Activated CD4-positive, alpha-beta T cell treated with anti-CD3 and anti-CD28 coated beads, Interleukin-2, amount 50 U/mL, for 1 hour (primary cell): ENCODE results near the gene RBMS3.
"Not testable (repeated sequence)": the region's sequence is repeated elsewhere in the genome, so short reads cannot be mapped to it uniquely, and the experiment has no call there.

Experiments
- DNase-seq: peaks from one replicate; pipeline ENCODE4 v3.0.0-alpha.2; 2020

RBMS3 gene

DNA sequence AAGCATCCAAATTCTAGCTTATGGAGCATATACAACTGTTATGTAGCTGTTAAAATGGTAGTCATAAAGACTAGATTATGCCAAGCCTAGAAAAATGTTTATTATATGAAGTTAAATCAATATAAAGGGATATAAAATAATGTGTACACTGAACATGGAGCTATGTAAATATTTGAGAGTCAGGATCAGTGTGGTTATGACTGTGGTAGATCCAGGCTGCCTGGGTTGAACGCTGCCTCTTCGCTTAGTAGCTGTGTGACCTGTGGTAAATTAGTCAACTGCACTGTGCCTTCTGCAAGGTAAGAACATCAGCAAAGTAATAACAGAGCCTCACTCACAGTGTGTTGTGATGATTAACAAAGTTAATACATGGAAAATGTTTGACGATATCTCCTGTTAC is 212.2 kb downstream of the RBMS3 start:
- no peak for DNase-seq

DNA sequence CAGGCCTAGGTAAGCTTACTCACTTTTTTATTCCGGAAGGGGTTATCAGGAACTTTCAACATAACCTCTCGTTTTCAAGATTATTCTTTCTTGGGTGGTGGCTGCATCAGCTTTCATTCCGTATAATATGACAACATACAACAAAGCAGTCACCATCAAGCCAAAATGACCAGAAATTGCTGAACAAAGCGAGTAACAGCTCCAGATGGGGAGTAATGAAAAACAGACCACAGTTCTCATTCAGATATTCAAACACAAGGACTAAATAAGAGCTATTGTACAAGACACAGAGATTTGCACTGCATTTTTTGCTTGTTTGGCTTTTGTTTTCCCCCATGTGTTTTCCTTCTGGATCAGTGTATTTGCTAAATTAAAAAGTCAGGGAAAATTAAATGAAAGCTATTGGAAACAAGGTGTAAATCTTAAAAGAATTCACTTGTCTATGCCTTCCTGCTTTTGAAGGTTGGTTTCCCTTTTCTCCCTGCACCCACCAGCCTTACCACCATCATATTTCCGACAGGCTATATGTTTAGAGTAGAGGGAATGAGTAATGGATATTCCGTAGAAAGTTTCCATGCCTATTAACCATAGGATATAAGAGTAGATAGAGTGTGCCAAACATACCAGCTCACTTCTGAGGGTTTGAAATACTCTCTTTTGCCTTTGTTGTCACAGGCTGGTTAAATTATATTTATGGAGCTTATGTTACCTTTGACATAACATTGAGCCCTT is 213.6 kb downstream of the RBMS3 start:
- DNase-seq: no peak

DNA sequence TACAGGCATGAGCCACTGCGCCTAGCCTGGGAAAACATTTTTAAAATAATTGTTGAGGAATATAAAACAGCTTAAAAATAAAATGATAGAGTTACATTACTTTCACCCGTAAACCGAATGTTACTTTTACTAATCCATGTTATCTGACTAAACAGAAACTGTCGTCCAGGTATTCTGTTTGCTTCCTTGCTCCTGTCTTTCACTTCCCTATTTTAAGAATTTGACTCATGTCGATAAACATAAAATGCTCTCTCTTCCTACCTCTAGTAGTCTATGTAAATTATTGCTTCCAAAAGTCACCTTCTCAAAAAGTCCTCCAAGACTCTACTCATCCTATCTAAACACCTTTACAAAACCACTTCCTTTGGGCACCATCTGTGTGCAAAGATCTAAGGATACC is 216.4 kb downstream of the RBMS3 start:
- no peak for DNase-seq

DNA sequence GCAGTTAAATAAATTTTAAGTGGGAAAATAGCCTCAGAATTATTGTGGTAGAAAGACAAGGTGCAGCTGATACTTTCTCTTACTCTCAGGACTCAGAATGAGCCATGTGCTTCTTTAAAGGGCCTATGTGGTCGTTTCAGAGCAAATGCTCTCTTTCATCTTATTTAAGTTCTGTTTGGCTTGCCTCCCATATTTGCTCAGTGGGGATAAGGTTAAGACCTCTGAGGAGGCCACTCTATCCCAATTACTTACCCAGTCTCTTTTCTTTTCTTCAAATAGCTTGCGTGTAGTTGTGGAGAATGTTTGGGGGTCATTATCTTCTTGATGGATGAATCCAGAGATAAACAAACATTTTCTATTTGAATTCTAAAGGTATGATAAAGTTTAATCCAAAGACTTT is 221.9 kb downstream of the RBMS3 start:
- no peak for DNase-seq

DNA sequence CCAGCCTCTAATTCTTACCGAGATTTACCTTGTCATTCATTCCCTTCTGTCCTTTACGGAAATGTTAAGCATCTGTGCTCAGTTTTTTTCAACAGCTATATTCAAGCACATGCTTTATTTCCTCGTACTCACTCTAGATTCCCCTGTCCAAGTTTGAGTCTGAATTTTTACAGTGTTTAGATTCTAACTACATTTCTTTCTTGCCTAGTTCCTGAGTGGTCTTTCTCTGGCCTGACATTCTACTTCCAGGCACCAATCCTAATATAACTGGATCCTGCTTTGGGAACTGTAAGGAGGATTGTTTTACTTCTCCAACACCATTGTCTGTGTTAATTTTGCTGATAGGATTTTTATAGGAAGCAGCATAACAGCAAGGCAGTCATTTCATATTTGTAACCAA is 222.4 kb downstream of the RBMS3 start:
- DNase-seq: no peak

DNA sequence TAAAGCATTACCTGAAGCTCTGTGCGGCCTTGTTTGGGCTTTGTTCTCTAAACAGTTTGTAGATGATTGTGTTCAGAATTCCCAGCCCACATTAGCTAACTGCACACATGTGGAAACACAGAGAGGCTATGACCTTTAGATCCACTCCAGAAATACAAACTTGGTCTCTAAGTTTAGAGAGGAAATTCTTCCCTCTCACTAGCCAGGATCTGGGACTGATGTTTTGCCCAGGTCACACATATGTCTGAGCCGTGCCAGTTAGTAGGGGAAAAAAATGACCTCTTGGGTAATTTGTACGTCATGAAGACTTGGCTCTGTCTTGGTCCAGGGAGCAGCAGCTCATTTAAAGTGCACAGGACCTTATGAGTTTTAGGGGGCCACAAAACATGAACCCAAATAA is 223.1 kb downstream of the RBMS3 start:
- DNase-seq: no peak

DNA sequence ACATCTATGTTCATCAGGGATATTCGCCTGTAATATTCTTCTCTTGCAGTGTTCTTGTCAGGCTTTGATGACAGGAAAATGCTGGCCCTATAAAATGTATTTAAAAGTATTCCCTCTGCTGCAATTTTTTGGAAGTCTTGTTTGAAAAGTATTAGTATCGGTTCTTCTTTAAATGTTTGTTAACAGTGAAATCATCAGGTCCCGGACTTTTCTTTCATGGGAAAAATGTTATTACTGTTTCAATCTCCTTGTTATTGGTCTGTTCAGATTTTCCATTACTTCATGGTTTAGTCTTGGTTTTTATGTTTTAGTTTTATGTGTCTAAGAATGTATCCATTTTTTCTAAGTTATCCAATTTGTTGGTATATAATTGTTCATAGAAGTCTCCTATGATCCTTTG is 225.6 kb downstream of the RBMS3 start:
- no peak for DNase-seq

DNA sequence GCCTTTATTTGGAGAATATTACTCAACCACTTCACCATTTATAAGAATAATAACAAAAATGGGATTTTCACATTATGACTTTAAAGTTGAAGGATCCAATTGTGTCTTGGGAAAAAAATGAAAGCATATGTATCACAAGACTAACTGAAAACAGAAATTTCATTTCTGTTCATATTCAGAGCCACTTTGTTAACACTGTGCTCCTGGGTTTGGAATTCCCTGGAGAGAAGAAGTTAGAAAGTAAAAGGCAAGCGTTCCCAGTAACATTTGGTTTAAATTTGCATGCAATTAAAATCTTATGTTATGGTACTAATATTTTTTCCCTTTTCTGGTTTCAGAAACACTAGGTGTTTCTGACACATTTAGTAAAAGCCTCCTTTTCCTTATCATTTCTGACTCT is 230.8 kb downstream of the RBMS3 start:
- no peak for DNase-seq

DNA sequence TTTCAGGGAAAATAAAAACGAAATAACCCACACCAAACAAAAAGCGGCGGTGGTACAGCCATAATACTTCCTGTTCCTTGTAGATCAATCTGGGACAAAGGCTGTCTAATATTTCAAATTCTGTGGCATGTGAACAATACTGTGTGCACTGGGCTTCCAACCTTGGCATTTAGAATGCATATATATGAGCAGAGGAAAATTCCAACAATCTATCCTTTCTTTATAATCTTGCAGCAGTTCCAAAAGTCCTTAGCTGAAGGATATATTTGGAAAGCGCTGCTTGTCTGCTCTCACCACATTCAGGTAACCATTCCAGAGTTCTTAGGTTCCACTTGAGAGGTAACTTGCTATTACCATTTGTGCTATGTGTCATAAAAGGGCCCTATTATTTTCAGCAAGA is 231.8 kb downstream of the RBMS3 start:
- no peak for DNase-seq

DNA sequence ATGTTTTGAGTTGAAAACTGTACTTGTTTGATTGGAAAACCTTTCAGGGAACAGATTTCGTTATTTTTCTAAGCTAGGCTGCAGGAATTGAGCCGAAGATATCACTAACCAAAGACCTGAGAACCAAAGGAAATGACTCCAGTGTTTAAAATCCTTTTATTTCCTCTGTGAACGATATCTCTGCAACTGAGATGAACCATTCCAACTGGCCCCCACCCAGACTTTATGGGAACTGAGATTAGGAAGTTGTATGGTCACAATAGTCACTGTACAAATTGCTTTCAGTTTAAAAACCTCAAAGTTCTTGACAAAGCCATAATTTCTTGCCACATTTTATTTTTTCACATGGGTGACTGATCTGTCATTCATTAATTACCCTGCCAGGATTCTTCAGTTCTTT is 232.4 kb downstream of the RBMS3 start:
- no peak for DNase-seq

DNA sequence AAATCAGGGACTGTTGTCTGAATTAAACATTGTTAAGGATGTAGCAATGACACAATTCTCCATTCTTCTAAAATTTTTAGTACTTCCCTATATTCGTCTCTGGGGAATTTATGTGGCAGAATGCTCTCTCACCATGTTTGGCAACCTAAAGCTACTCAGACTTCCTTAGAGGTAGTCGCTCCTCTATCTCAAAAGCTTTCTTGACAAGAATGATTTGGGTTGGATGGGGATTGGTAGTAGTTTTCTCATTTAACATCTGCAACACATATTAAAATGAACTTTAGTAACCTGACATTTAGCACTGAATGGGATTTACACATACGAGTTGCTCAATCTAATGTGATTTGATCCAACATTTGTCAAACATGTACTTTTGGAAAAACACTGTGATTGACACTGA is 233.3 kb downstream of the RBMS3 start:
- no peak for DNase-seq

DNA sequence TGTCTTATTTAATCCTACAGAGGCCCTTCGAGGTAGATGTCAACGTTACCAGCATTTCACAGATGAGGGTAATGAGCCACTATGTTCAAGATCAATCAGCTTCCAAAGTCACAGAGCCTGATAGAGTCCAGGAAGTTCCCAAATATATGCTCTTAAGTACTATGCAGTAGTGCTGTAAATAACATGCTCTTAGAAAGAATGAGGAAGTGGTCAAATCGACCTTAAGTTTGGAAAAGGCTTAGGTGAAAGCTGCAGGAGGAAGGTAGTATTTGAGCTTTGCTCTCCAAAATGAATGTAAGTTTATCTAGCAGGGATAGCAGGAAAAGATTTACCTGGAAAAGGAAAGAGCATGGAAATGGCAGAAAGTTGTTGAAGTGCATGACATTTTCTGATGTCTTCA is 234.0 kb downstream of the RBMS3 start:
- no peak for DNase-seq

DNA sequence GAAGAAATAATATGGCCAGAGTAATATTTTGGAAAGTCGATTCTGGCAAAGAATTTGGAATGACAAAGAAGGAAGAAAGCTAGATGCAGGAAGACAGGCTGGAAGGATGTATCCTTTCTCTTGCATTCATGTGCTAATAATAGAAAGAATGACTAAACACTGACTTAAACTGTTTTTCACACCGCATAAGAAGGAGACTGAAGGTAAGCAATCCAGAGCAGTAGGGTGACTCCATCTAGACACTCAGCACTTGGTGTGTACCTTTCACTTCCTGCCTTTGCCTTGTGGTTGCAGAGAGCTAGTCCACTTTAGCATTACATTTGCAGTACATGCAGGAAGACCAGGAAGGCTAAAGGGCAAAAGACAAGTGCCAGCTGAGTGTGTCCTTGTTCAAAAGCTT is 234.6 kb downstream of the RBMS3 start:
- no peak for DNase-seq

DNA sequence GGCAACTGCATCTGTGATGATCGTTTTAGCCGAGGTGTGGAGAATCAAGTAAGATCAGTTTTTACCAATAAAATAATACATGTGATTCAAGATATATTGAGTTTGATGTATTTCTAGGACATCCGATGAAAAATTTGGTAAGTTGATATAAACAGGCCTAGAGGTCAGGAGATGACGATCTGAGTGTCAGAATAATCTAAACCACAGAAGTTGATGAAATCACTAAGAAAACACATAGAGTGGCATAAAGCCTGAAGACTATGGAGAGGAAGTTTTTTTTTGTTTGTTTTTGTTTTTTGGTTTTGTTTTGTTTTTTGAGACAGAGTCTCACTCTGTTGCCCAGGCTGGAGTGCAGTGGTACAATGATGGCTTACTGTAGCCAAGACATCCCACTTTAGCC is 235.3 kb downstream of the RBMS3 start:
- no peak for DNase-seq

DNA sequence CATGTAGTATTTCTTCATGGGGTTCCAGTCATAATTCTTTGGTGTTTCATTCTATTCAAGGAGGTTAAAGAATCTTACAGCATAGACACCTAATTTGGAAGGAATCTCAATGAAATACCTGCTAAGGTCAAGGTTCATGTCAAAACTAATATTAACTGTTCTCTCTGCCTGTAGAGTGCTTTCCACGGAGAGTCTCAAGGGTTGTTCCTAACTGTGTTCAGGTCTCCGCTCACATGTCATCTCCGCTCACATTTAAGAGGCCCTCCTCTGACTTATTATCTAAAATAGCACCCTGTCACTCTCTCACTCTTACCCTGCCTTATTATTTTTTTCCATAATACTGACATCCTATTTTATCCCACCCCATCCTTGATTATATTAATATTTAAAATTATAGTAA is 239.9 kb downstream of the RBMS3 start:
- DNase-seq: no peak

DNA sequence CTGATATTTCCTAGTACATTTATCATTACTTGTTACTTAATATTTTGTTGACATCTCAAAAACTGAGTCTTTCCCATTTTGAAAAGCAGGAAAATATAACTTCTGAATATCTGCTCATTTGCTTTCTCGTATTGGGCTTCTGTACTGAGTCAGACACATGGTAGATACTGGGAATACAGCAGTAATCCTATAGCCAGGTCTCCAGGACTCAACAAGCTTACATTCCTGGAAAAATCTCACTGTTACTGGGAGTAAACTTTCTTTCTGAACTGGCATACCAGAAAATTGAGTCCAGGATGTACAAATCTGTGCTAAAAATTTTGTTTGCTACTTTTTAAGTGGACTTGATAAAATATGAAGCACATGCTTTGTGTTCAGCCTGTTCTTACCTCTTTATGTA is 240.4 kb downstream of the RBMS3 start:
- DNase-seq: no peak

DNA sequence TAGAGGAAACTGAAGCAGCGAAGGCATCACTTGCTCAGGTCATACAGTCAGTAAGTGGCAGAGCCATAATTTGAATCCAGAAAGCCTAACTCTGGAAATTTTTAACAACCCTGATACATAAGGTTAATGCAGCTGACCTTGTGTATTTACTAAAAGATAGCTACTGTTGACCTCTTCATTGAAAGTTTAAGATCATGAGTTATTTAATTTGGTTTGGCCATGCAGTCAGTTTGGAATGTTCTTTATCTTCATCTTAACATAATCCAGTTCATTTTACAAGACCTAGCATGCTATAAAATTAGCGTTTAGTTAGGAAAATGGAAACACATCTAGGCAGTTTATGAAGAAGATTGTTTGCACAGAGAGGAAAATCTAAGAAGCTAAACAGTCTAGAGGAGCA is 240.9 kb downstream of the RBMS3 start:
- DNase-seq: no peak

DNA sequence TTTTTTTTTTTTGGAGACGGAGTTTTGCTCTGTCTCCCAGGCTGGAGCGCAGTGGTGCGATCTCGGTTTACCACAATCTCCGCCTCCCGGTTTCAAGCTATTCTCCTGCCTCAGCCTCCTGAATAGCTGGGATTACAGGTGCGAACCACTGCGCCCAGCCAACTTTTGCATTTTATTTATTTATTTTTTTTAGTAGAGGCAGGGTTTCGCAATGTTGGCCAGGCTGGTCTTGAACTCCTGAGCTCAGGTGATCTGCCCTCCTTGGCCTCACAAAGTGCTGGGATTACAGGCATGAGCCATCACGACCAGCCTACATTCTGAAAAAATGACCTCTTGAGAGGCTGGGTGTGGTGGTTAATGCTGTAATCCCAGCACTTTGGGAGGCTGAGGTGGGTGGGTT is 243.6 kb downstream of the RBMS3 start:
- not testable (repeated sequence) for DNase-seq

DNA sequence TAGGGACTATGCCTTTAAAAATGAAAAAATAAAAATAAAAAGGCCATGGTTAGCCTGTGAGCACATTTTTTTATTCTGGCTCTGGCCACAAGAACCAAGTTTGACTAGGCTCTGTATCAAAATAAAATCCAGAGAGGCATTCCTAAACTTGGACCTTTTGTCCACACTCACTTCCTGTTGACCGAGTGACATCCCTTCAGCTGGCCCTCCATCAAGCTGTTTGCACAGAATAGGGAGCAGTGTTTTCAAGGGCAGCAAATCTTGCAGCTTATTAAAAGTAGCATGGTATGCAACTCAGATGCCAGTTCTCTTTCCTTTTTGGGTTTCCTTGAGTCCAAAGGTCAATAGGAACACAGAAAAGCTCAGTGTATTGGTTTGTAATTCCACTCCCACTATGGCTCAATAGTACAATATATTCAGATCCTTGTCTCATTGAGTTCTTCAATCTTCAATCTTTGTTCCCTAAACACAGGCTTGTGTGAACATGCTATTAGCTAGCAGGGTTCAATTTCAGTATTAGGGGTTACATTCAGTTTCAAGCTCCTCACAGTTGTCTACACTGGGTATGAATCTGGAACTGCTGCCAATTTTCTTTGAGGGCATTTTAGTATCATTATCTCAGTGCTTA is 244.5 kb downstream of the RBMS3 start:
- DNase-seq: no peak

DNA sequence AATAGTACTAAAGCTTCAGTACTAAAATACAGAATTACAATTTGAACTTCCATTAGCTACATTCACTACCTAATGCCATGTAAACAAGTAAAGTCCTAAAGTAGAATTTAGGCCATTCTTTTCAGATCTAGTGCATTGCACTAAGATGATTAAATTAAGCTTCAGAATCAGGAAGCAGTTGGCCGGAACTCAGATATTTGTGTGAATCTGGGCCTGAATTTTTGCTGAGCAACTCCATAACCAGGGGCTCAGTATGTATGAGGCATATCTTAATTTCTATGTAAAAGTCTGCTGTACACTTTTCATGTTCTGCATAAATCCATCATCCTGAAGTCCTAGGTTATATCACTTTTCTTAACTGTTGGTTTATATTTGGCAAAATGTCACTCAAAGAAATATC is 246.4 kb downstream of the RBMS3 start:
- no peak for DNase-seq

DNA sequence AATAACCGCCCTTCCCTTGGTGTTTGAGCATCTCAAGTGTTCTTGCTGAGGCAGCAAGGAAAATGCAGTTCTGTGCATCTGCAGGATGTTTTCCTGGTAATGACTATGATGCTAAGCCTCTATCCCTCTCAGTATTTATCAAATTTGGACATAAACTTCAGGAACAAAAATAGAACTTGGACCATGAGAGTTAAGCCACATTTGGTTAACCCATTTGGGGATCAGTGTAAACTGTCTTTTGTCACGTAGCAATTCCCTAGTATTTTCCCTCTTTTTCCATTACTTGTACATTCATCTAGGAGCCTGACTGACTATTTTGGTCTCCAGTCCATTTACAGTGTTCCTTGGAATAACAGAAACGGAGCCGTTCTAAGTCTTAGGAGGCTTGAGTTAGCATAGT is 250.8 kb downstream of the RBMS3 start:
- no peak for DNase-seq

DNA sequence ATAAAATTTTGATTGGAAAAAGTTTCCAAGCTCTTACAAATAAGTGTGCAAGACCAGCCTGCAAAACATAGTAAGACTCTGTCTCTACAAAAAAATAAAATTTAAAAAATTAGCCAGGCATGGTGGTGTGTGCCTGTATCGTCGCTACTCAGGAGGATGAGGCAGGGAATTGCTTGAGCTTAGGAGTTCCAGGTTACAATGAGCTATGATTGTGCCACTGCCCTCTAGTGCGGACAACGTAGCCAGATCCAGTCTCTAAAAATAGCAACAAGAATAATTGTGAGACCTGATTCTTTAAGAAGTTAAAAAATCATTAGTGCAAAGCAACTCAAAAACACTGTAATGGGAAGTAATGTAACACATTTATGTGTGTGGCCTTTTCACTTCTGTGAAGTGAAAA is 251.6 kb downstream of the RBMS3 start:
- DNase-seq: no peak

DNA sequence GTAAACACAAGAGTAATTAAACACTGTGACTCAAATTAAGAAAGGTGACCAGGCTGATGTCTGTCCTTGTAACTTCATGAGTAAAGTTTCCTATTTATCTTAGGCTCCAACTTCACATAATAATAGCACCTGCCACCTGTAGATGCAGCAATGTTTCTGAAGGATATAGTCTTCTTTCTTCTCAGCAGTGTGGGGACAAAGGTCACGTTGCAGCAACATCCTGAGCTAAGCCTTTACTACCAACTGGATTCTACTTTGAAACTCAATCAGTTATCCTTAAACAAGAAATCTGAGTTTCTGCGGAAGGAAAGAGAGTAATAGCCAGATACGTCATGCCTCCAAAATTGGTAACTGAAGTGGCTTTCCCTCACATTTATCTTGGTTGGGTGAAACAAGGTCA is 253.1 kb downstream of the RBMS3 start:
- no peak for DNase-seq

DNA sequence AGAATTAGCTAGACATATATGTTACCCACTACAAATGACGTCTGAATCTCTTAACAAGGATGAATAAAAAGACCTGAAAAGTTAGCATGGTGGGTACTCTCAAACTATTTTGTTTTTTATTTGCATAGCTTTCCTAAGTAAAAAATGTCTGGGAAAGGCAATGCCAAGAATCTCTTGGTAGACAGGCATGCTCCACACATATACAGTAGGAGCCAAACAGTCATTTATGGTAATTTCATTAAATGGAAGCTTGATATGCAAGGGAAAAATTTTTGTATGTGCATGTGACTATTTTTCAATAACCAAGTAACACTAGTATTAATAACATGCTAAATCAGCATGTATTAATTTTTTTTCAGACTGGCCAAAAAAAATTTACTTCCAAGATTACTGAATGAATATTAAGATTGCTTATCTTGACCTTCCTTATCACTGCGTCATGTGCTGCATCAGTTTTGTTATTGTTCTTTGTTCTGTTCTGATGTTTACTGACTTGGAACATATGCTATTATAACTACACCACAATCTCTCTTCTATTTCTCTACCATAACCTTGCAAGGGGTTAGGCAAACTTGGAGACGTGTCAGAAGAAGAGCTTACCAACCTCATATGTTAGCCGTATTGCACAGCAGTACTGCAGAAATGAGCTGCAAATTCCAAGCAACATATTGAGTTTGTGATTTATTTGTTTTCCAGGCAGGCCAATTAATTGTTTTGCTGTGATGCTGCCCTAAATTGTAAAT is 255.3 kb downstream of the RBMS3 start:
- no peak for DNase-seq
